PFSK-1 (cell line): Measurements from ENCODE around the gene SMIM1.

Source experiments
- FOXP2 ChIP-seq: optimal IDR thresholded peaks from 2 replicates; pipeline ENCODE3; 2011; ENCODE audit warnings: borderline replicate concordance, control low read depth, inconsistent platforms; ENCODE audit not compliant: insufficient read depth; ENCODE audit errors: extremely low read length, extremely low read depth
- POLR2AphosphoS5 ChIP-seq: IDR thresholded peaks from 2 replicates; pipeline ENCODE4 v1.6.1; 2012; ENCODE audit warnings: low read depth, mild to moderate bottlenecking, control low read depth, low read length, moderate library complexity
- SIN3A ChIP-seq: IDR thresholded peaks from 2 replicates; pipeline ENCODE4 v1.6.1; 2012; ENCODE audit warnings: mild to moderate bottlenecking, low read length, moderate library complexity, borderline replicate concordance; ENCODE audit not compliant: insufficient read depth
- TAF1 ChIP-seq: IDR thresholded peaks from 2 replicates; pipeline ENCODE4 v1.6.1; 2012; ENCODE audit warnings: low read length, control low read depth, borderline replicate concordance; ENCODE audit not compliant: insufficient read depth
- TF ChIP-seq, protein P1 (sequence below), 2 experiments: IDR thresholded peaks; 2 replicates each; pipeline versions ENCODE4 v1.6.1 to v1.8.0; 2011 to 2012; ENCODE audit warnings: low read depth in 2 of 2, low read length in 2 of 2, control low read depth in 1 of 2, inconsistent platforms in 1 of 2, mild to moderate bottlenecking in 1 of 2, moderate library complexity in 1 of 2; ENCODE audit not compliant: insufficient read depth in 1 of 2

DNA sequence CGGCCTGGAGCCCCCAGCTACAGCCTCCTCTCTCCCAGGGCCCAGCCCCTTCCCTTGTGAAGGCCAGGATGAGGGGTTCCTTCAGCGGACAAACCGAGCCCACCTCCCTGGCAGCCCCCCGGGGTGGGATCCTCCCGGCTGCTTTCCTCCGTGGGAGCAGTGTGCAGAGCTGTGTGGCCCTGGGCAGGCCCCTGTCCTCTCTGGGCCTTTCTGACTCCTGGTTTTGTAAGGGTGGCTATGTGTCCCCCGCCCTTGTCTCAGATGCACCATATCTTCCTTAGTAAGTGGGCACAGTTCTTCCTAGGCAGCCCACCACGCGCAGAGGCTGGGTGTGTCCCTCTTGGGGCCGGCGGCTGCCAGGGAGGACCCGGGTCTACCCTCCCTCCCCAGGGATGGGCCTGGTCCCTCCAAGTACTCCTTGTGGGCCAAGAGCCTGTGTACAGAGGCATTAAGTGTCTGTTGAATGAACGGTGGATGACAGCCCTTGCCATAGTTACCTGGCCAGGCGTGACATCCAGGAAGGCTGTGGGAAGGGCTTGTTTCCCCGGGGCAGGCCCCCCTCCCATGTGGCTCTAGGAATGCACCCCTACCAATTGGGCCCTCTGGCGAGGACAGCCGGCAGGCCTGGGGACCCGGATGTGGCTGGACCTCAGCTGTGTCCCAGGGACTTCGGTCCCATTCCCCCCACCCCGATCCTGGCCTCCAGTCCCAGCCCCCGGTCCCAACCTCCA lies 3.8 kb downstream of the SMIM1 start:
- TF ChIP-seq, protein P1, sequence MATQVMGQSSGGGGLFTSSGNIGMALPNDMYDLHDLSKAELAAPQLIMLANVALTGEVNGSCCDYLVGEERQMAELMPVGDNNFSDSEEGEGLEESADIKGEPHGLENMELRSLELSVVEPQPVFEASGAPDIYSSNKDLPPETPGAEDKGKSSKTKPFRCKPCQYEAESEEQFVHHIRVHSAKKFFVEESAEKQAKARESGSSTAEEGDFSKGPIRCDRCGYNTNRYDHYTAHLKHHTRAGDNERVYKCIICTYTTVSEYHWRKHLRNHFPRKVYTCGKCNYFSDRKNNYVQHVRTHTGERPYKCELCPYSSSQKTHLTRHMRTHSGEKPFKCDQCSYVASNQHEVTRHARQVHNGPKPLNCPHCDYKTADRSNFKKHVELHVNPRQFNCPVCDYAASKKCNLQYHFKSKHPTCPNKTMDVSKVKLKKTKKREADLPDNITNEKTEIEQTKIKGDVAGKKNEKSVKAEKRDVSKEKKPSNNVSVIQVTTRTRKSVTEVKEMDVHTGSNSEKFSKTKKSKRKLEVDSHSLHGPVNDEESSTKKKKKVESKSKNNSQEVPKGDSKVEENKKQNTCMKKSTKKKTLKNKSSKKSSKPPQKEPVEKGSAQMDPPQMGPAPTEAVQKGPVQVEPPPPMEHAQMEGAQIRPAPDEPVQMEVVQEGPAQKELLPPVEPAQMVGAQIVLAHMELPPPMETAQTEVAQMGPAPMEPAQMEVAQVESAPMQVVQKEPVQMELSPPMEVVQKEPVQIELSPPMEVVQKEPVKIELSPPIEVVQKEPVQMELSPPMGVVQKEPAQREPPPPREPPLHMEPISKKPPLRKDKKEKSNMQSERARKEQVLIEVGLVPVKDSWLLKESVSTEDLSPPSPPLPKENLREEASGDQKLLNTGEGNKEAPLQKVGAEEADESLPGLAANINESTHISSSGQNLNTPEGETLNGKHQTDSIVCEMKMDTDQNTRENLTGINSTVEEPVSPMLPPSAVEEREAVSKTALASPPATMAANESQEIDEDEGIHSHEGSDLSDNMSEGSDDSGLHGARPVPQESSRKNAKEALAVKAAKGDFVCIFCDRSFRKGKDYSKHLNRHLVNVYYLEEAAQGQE (IDR thresholded peaks at IDR 0.05; ENCODE audit: insufficient read depth in 1 of 2, low read depth in 2 of 2, low read length in 2 of 2): no peak
- TF ChIP-seq POLR2AphosphoS5 (no peak), FOXP2 (no peak), TAF1 (no peak), SIN3A (no peak)
